NOMO-1 treated with DMSO at 0.1 percent for 48 hours (cell line): ENCODE results near the gene NPDC1.
"Not testable (repeated sequence)": the region's sequence is repeated elsewhere in the genome, so short reads cannot be mapped to it uniquely, and the experiment has no call there.

Experiments used
- DNase-seq: peaks from one replicate; lab custom pipeline; 2025; ENCODE audit not compliant: unreplicated experiment; lab: John Stamatoyannopoulos, UW

The NPDC1 gene

DNA sequence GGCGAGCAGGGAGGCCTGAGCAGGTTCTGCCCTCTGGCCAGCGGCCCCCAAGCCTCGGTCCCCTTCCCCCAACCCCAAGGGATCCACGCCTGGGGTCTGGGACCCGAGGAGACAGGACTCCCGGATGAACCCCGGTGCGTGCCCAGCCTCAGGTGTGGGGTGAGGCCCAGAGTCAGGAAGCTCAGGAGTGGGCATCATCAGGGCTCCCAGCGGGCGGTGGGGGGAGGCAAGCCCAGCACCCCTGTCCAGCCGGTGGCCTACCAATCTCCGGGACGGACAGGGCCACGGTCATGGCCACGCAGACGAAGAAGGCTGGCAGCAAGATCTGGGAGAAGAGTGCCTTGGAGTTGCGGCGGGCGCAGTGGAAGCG is 32.4 kb downstream of the NPDC1 start:
- no peak for DNase-seq

- DNase-seq, result no peak
Measured at GRCh38 chr9:137012694-137013570, 33.0 kb downstream of the NPDC1 start.

- no peak for DNase-seq
Measured at GRCh38 chr9:137011907-137012675, 33.9 kb downstream of the NPDC1 start.

DNA sequence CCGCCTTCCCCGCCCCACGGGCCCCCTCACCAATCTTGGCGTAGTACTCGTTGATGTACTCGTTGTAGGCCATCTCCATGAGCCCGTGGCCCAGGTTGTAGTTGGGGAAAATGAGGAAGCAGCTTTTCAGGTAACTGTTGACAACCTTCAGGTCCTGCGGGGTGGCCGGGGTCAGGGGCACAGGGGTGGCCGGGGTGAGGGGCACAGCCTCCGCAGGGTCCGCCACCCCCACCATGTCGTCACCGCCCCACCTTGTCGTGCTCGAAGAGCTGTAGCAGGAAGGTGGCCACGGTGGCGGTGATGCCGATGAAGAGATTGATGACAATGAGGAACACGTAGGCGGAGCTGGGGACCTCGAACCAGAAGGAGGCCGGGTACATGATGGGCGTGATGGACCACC is 34.8 kb downstream of the NPDC1 start:
- DNase-seq, result no peak

DNA sequence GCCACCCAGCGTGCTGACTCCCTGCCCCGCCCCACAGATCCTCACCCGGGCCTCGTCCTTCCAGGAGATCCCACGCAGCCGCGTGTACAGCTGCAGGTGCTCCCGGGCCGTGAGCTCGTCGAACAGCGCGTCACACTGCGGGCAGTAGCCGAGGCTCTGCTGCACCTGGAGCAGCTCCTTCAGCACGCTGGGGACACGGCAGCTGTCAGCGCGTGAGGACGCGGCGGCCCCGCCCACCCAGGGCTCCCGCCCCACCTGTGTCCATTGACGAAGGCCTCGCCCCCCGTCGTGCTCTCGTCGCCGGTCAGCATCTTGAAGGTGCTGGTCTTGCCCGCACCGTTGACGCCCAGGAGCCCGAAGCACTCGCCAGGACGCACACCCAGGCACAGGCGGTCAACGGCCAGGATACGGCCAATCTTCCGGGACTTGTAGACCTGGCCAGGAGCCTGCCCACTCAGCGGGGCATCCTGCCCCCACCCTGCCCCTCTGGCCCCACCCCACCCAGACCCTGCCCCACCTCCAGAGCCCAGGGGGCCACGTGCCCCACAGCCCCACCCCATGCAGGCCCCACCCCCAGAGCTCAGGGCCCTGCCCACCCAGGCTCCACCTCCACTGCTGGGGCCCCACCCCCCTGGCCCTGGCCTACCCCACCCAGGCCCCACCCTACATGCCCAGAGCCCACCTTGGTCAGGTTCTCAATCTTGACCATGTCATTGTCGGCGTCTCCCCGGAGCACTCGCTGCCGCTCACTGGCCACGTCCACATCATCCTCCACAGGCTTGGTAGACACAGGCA is 35.8 kb downstream of the NPDC1 start:
- DNase-seq, result no peak

DNA sequence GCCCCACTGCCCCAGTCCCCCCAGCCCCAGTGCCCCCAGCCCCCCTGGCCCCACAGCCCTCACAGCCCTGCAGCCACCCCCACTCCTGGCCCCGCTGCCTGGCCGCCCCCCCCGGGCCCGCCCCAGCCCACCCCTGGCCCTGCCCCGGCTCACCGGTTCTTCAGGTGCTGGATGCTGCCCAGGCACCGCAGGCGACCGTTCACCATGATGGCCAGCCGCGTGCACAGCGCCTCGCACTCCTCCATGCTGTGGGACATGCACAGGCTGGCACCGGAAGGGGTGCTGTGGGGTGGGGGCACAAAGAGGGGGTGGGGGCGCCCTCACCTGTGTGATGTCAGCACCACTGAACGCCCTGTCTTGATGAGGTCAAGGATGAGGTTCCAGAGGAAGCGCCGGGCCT is 36.8 kb downstream of the NPDC1 start:
- no peak for DNase-seq

- DNase-seq, result no peak
Measured at GRCh38 chr9:137008312-137008711, 37.7 kb downstream of the NPDC1 start.

DNA sequence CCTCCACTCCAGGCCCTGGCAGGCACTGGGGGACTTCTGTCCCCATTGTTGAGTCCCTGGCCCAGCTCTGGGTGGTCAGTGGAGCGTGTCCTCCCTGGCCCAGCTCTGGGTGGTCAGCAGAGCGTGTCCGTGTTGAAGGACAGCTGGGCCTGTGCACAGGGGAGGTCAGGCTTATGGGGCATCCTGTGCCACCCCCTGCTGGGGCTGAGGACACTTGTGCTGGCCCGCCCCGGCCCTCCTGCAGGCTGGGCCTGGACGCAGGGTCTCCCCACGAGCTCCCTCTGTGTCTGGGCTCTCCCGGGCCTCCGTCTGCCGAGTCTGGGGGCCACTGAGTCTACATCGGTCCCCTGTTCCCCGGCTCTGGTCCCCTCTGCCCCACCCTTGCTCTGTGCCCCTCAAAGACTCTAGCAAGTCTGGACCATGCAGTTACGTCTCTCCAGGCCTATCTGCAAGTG is 38.1 kb downstream of the NPDC1 start:
- DNase-seq, result no peak

GRCh38 chr9:137007108-137007815 is 38.7 kb downstream of the NPDC1 start:
- DNase-seq, result no peak

DNA sequence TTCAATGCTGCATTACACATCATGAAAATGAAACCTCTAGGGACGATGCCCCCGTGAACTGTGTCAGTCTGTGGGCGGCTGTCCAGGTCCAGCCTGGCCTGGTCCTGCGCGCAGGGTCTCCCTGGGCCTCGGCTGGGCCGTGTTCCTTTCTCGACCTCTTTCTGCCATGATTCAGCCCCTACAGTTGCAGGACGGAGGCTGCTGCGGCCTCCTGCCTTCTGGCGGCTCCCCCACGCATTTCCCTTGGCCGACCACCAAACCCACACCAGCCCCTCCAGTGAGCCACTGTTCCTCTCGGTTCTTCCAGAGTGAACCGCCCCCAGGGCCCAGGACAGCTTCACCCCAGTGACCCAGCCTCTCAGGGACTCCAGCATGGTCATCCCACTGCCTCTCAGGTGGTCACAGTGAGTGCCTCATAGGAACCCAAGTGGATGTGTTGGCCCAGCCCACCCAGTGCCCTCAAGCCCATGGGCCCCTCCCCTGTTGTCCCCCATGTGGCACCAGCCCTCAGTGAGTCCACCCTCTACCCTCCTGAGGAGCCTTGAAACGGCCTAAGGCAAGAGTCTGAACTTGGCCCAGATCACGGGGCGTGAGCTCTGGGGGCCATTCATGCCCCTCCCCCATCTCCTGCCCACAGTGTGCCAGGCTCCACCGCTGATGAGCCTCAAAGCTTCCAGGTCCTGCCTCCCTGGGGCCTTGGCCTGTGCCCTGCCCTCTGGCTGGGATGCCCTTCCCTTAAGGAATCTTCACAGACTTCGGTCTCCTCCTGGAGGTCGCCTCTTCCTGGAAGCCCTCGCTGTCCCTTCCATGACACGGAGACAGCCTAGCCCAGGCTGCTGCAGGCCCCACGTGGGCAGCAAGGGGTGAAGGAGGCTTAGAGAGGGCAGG is 39.6 kb downstream of the NPDC1 start:
- no peak for DNase-seq

DNA sequence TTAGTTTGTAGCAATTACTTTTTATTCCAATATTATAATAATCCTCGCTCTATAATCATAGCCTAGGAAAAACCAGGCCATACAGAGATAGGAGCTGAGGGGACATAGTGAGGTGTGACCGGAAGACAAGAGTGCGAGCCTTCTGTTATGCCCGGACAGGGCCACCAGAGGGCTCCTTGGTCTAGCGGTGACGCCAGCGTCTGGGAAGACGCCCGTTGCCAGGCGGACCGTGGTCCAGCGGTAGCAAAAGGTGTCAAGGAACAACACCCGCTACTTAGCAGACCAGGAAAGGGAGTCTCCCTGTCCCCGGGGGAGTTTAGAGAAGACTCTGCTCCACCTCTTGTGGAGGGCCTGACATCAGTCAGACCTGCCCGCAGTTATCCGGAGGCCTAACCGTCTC is 41.7 kb downstream of the NPDC1 start:
- not testable (repeated sequence) for DNase-seq

DNA sequence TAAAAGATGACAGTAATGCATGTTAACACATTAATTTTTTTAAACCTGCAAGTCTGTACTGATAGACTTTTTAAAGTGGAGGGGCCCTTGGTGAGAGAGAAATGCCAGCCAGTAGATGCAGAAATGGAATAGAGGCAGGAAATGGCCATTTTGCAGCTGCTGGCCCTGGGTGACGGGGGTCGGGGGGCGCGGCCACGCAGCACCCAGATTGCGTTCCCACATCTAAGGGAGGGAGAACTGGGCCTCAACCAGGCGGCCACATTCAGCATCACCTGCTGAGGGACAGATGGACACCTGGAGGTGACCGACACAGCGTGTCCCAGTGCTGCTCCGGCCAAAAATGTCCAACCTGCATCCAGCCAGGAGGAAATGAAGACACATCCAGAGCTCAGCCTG is 43.3 kb downstream of the NPDC1 start:
- DNase-seq, result no peak

DNA sequence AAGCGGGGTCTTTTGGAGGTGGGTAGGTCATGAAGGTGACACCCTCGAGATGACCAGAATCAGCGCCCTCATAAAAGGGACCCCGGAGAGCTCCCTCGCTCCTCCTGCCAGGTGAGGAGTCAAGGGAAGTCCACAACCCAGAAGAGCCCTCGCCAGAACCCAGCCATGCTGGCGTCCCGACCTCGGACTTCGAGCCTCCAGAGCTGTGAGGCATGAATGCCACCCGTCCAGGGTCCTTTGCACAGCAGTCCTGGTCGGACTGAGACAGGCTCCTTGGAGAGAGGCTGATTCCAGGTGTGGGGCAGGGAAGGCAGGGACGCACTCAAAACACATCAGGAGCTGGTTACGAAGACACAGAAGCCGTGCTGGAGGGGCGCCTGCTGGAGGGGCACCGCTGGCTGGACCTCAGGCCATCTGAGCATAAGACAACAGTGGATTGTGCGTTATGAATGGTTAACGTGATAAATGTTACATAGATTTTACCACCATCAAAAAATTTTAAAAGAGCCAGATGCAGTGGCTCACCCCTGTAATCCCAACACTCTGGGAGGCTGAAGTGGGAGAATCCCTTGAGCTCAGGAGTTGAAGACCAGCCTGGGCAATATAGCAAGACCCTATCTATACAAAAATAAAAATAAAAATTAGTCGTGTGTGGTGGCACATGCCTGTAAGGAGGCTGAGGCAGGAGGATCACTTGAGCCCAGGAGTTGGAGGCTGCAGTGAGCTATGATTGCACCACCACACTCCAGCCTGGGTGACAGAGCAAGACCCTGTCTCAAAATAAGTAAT is 43.9 kb downstream of the NPDC1 start:
- no peak for DNase-seq

- peak; percentile 99 for DNase-seq
Measured at GRCh38 chr9:137000177-137000930, 45.6 kb downstream of the NPDC1 start.

- DNase-seq, result no peak
Measured at GRCh38 chr9:136997830-136998234, 48.1 kb downstream of the NPDC1 start.

GRCh38 chr9:136997371-136997770 is 48.6 kb downstream of the NPDC1 start:
- no peak for DNase-seq

DNA sequence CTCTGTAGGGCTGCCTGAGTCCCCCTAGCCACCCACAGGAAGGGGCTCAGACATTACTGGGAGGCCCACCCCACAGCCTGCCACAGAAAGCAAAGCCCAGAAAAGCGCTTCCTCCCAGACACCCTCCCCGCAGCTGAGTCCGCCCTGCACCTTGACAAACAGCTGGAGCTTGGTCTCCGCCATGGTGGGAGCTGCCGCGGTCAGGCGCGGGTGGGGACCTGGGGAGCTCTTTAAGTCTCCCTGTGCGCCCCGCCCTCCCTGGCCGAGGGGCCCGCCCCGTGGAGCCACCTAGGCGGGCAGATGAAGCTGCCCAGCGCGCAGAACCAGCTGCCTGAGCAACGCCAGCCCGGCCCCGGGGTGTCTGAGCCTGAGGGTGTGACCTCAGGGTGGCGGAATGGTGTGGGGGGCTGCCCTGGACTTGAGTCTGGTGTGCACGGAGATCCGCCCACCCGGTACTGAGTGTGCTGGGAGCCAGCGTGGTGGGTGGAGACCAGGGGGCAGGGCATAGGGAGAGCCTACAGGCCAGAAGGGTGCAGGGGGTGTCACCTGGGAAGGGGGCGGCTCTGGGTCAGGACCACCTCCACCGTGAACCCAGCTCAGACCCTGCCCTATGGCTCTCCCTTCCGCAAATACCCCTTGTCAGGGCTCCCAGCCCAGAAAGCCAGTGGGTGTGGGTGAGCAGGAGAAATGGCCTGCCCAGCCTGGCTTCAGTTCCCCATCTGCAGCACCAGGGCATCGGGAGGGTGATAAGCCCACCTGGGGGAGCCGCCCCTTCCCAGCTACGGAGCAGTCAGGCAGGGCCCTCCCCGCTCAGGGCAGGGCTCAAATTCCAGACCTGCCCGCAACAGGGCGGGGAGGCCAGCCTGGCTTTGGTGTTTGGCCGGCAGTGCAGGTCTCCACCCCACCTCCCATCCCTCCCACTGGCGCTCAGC is 49.4 kb downstream of the NPDC1 start, which contains the start of gene CLIC3:
CLIC3 (minus strand) TSS at position 208 of the 932 bp plus-strand sequence; CDS start at position 183, 25 bp downstream.
- DNase-seq, result no peak
